MM.1S (cell line): Measurements from ENCODE around the gene DIO1.

Experiments used
- DNase-seq: peaks from one replicate; pipeline ENCODE4 v3.0.0-alpha.2; 2015
- H2AFZ ChIP-seq: fragments of 300-600 bp; sonication (generic); 2 replicates; pipeline ENCODE4 v1.6.0; 2016; ENCODE audit warnings: antibody characterized with exemption, low read length
- H3F3A ChIP-seq: fragments of 300-600 bp; sonication (generic); 2 replicates; pipeline ENCODE4 v1.6.1; 2016; ENCODE audit warnings: mild to moderate bottlenecking, antibody characterized with exemption, low read length, moderate library complexity, mixed read lengths; ENCODE audit not compliant: insufficient read depth
- H3K27ac ChIP-seq: fragments of 300-600 bp; sonication (generic); 2 replicates; pipeline ENCODE4 v1.5.1; 2016; ENCODE audit warnings: mild to moderate bottlenecking, low read length
- H3K27me3 ChIP-seq: fragments of 300-600 bp; sonication (generic); replicated peaks from 2 replicates; pipeline ENCODE4 v1.6.0; 2016; ENCODE audit warnings: low read length; ENCODE audit not compliant: insufficient read depth
- H3K36me3 ChIP-seq: fragments of 300-600 bp; sonication (generic); replicated peaks from 2 replicates; pipeline ENCODE4 v1.6.1; 2016; ENCODE audit warnings: mild to moderate bottlenecking, low read length, mixed read lengths; ENCODE audit not compliant: insufficient read depth
- H3K4me1 ChIP-seq: fragments of 300-600 bp; sonication (generic); 2 replicates; pipeline ENCODE4 v1.6.1; 2016; ENCODE audit warnings: low read length, mixed read lengths
- H3K4me2 ChIP-seq: fragments of 300-600 bp; sonication (generic); 2 replicates; pipeline ENCODE4 v1.6.0; 2016; ENCODE audit warnings: low read depth, low read length
- H3K4me3 ChIP-seq: fragments of 300-600 bp; sonication (generic); 2 replicates; pipeline ENCODE4 v1.5.1; 2016; ENCODE audit warnings: low read length, mixed read lengths
- H3K79me2 ChIP-seq: fragments of 300-600 bp; sonication (generic); 2 replicates; pipeline ENCODE4 v1.6.1; 2016; ENCODE audit warnings: mixed run types, low read length, mixed read lengths
- H3K9ac ChIP-seq: fragments of 300-600 bp; sonication (generic); 2 replicates; pipeline ENCODE4 v1.6.1; 2016; ENCODE audit warnings: low read length, mixed read lengths
- H3K9me2 ChIP-seq: fragments of 300-600 bp; sonication (generic); replicated peaks from 2 replicates; pipeline ENCODE4 v1.6.1; 2016; ENCODE audit warnings: mild to moderate bottlenecking, low read length, mixed read lengths; ENCODE audit not compliant: insufficient read depth
- H3K9me3 ChIP-seq: fragments of 300-600 bp; sonication (generic); replicated peaks from 2 replicates; pipeline ENCODE4 v1.6.1; 2016; ENCODE audit warnings: mild to moderate bottlenecking, low read length, mixed read lengths; ENCODE audit not compliant: insufficient read depth
- H4K20me1 ChIP-seq: fragments of 300-600 bp; sonication (generic); 2 replicates; pipeline ENCODE4 v1.6.1; 2016; ENCODE audit warnings: mild to moderate bottlenecking, low read length, moderate library complexity, mixed read lengths; ENCODE audit not compliant: insufficient read depth
- CTCF ChIP-seq: fragments of 300-600 bp; sonication (generic); IDR thresholded peaks from 2 replicates; pipeline ENCODE4 v1.5.1; 2016; ENCODE audit warnings: antibody characterized with exemption, low read length, mixed read lengths
- EZH2 ChIP-seq: fragments of 300-600 bp; sonication (generic); optimal IDR thresholded peaks from 2 replicates; pipeline ENCODE3; 2017; ENCODE audit warnings: low read depth, mild to moderate bottlenecking, antibody characterized with exemption, low read length, mixed read lengths
- EZH2phosphoT487 ChIP-seq: fragments of 300-600 bp; sonication (generic); IDR thresholded peaks from 2 replicates; pipeline ENCODE4 v1.6.1; 2018; ENCODE audit warnings: antibody characterized with exemption, low read length

The DIO1 gene

GRCh38 chr1:53895421-53895820, 1.4 kb downstream of the DIO1 start:
- no peak overlapping the region for H3K9ac ChIP-seq
- H3K79me2 ChIP-seq, result no peaks in the 10 kb centered on the region
- H3K4me3 ChIP-seq, result no peak overlapping the region
- no peak for DNase-seq
- no peak overlapping the region for H3K27ac ChIP-seq
- no peak overlapping the region for H3K4me2 ChIP-seq
- TF ChIP-seq EZH2 (no peak), CTCF (no peak), EZH2phosphoT487 (no peak)
- no peaks in the 10 kb centered on the region for H3K27me3 ChIP-seq
- H2AFZ ChIP-seq, result no peak overlapping the region
- H3K4me1 ChIP-seq, result peaks cover 6% of the 10 kb centered on the region; the same call in 1 of the 2 replicates
- H3K36me3 ChIP-seq, result no peaks in the 10 kb centered on the region
- H3K9me2 ChIP-seq, result no peaks in the 10 kb centered on the region
- H3F3A ChIP-seq, result peaks cover under 1% of the 10 kb centered on the region; the same call in 1 of the 2 replicates
- no peaks in the 10 kb centered on the region for H4K20me1 ChIP-seq
- no peaks in the 10 kb centered on the region for H3K9me3 ChIP-seq

DNA sequence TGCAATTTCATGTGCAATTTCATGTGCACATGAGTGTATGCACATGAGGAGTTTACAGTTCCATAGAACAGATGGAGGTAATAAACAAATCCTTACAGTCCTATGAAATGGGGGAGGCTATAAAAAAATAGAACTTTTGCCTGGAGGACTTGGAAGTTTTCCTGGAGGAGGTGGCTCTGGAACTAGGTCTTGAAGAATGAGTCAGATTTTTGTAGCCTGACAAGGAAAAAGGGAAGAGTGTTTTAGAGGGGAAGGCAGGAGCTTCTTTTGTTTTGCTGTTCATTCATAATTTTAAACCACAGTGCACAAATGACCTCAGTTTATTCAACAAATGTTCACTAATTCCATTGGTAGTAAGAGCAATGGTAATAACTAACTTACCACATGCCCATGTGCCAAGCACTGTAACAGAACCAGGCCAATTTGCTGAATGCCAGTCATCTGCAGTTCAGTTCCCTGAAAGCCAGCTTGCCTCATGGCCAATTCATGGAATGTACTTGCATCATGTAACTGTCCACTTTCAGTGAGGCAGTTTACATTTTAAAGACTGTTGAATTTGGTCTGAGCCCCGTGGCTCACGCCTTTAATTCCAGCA, 2.7 kb downstream of the DIO1 start:
- H3K4me2 ChIP-seq, result no peak overlapping the region
- TF ChIP-seq EZH2phosphoT487 (no peak), CTCF (no peak), EZH2 (no peak)
- H4K20me1 ChIP-seq, result no peaks in the 10 kb centered on the region
- H3K36me3 ChIP-seq, result no peaks in the 10 kb centered on the region
- H3K4me3 ChIP-seq, result no peak overlapping the region
- no peaks in the 10 kb centered on the region for H3K27me3 ChIP-seq
- H2AFZ ChIP-seq, result no peak overlapping the region
- no peak overlapping the region for H3K9ac ChIP-seq
- no peak overlapping the region for H3K27ac ChIP-seq
- H3K9me3 ChIP-seq, result no peaks in the 10 kb centered on the region
- H3K79me2 ChIP-seq, result no peaks in the 10 kb centered on the region
- no peaks in the 10 kb centered on the region for H3K4me1 ChIP-seq
- no peaks in the 10 kb centered on the region for H3F3A ChIP-seq
- DNase-seq, result no peak
- no peaks in the 10 kb centered on the region for H3K9me2 ChIP-seq

- DNase-seq, result no peak
- Histone ChIP-seq H3K4me1 (no peaks in the 10 kb centered on the region), H3K9me3 (no peaks in the 10 kb centered on the region), H3K79me2 (no peaks in the 10 kb centered on the region), H3K4me3 (no peak overlapping the region), H3K27ac (no peak overlapping the region), H3K9ac (no peak overlapping the region), H3K27me3 (no peaks in the 10 kb centered on the region), H2AFZ (no peak overlapping the region), H3K9me2 (no peaks in the 10 kb centered on the region), H4K20me1 (no peaks in the 10 kb centered on the region), H3K36me3 (no peaks in the 10 kb centered on the region), H3K4me2 (no peak overlapping the region), H3F3A (no peaks in the 10 kb centered on the region)
- no peak for TF ChIP-seq CTCF
- TF ChIP-seq EZH2phosphoT487, result no peak
- no peak for TF ChIP-seq EZH2
Measured at GRCh38 chr1:53899206-53899628, 5.2 kb downstream of the DIO1 start.
